ENCODE results near the gene TMEM38B. TPM values are rescaled to one million over a fixed set of nuclear protein-coding genes. Genes with fewer than 3 reads are reported as not detected.
"Not testable (repeated sequence)": the region's sequence is repeated elsewhere in the genome, so short reads cannot be mapped to it uniquely, and the experiment has no call there.

The TMEM38B gene
- total and polyA plus RNA-seq, 2 donors (not counting 3 experiments of a cell fraction or from before 2014, with no cell fraction given), result 4.2 to 7.7 TPM

GRCh38 chr9:105702207-105702606 lies 7.9 kb downstream of the TMEM38B start:
- TF ChIP-seq MAX (IDR thresholded peaks at IDR 0.05; ENCODE audit: insufficient read depth, insufficient read length) (no peak), POLR2AphosphoS5 (IDR thresholded peaks at IDR 0.05; ENCODE audit: insufficient read depth, low read depth, low read length) (no peak), MYC (IDR thresholded peaks at IDR 0.05; ENCODE audit: low read depth, low read length) (no peak), CTCF (IDR thresholded peaks at IDR 0.05; ENCODE audit: extremely low read depth in 1 of 2, insufficient read depth in 1 of 2, low read depth in 1 of 2, low read length in 2 of 2) (no peak), GATA2 (IDR thresholded peaks at IDR 0.05; ENCODE audit: insufficient read depth, insufficient read length, low read depth, low read length) (no peak), JUN (IDR thresholded peaks at IDR 0.05; ENCODE audit: borderline replicate concordance, insufficient read depth, insufficient read length, low read depth) (no peak), EZH2 (IDR thresholded peaks at IDR 0.05; ENCODE audit: borderline replicate concordance, low read depth, low read length, severe bottlenecking) (no peak), FOS (IDR thresholded peaks at IDR 0.05; ENCODE audit: borderline replicate concordance, insufficient read depth, low read length) (no peak), POLR2A (IDR thresholded peaks at IDR 0.05; ENCODE audit: low read depth, low read length) (no peak)
- no peaks in the 10 kb centered on the region for H3K79me2 ChIP-seq (ENCODE audit: control insufficient read depth, insufficient read depth, low read length)
- H3K36me3 ChIP-seq (ENCODE audit: control insufficient read depth in 2 of 2, extremely low read depth in 1 of 2, insufficient read depth in 2 of 2, low read length in 2 of 2), result no peaks in the 10 kb centered on the region
- POLR2A ChIA-PET, result no interaction called here
- H3K9ac ChIP-seq (replicated peaks; ENCODE audit: extremely low read depth, insufficient read depth, low read length), result no peak overlapping the region
- H3K4me3 ChIP-seq (replicated peaks in 1 of 3; ENCODE audit: insufficient read depth in 1 of 3, low read depth in 1 of 3, low read length in 3 of 3), result no peak overlapping the region
- H3K9me1 ChIP-seq (replicated peaks; ENCODE audit: control insufficient read depth, extremely low read depth, insufficient read depth, low read length), result no peaks in the 10 kb centered on the region
- no peak overlapping the region for H2AFZ ChIP-seq (ENCODE audit: low read depth, low read length)
- no peak for FAIRE-seq
- intact Hi-C loops (cut with micrococcal nuclease), result no loop called here
- dilution Hi-C loops (cut with MboI; ENCODE audit: extremely low pct_ligation_motif_present, low sequenced_read_pairs), result no loop called here
- BruUV-seq (replicated peaks), result no TSS peak
- H3K9me3 ChIP-seq (replicated peaks; ENCODE audit: control insufficient read depth, insufficient read depth, low read length), result no peaks in the 10 kb centered on the region
- H3K4me2 ChIP-seq (ENCODE audit: insufficient read depth, low read length), result no peak overlapping the region
- no peaks in the 10 kb centered on the region for H3K27me3 ChIP-seq (ENCODE audit: control insufficient read depth in 2 of 2, insufficient read depth in 2 of 2, low read length in 2 of 2)
- H3K4me1 ChIP-seq (ENCODE audit: control insufficient read depth, extremely low read depth, insufficient read depth, low read length), result no peaks in the 10 kb centered on the region
- no peak overlapping the region for H3K27ac ChIP-seq (ENCODE audit: insufficient read depth, low read depth, low read length)
- CTCF ChIA-PET, result interaction anchor here (1.4 kb wide), 1 partner anchor 11 kb away, joined by 3 read pairs; no protein-coding TSS in a partner anchor
- DNase-seq (ENCODE audit: low read depth, low spot score), result no peak
- no peaks in the 10 kb centered on the region for H4K20me1 ChIP-seq (replicated peaks; ENCODE audit: control insufficient read depth, extremely low read depth, insufficient read depth, low read length)

- DNase-seq (ENCODE audit: low read depth, low spot score); H4K20me1 ChIP-seq (replicated peaks; ENCODE audit: control insufficient read depth, extremely low read depth, insufficient read depth, low read length); H2AFZ ChIP-seq (ENCODE audit: low read depth, low read length); H3K4me2 ChIP-seq (ENCODE audit: insufficient read depth, low read length); BruUV-seq (replicated peaks); H3K4me3 ChIP-seq (replicated peaks in 1 of 3; ENCODE audit: insufficient read depth in 1 of 3, low read depth in 1 of 3, low read length in 3 of 3); H3K36me3 ChIP-seq (ENCODE audit: control insufficient read depth in 2 of 2, extremely low read depth in 1 of 2, insufficient read depth in 2 of 2, low read length in 2 of 2); H3K4me1 ChIP-seq (ENCODE audit: control insufficient read depth, extremely low read depth, insufficient read depth, low read length); dilution Hi-C loops (cut with MboI; ENCODE audit: extremely low pct_ligation_motif_present, low sequenced_read_pairs); H3K9me3 ChIP-seq (replicated peaks; ENCODE audit: control insufficient read depth, insufficient read depth, low read length); CTCF ChIA-PET; FAIRE-seq; H3K9ac ChIP-seq (replicated peaks; ENCODE audit: extremely low read depth, insufficient read depth, low read length); POLR2A ChIA-PET; H3K79me2 ChIP-seq (ENCODE audit: control insufficient read depth, insufficient read depth, low read length); intact Hi-C loops (cut with micrococcal nuclease); H3K27ac ChIP-seq (ENCODE audit: insufficient read depth, low read depth, low read length); H3K9me1 ChIP-seq (replicated peaks; ENCODE audit: control insufficient read depth, extremely low read depth, insufficient read depth, low read length); H3K27me3 ChIP-seq (ENCODE audit: control insufficient read depth in 2 of 2, insufficient read depth in 2 of 2, low read length in 2 of 2): not testable (repeated sequence)
Observed at GRCh38 chr9:105703638-105704037, 9.3 kb downstream of the TMEM38B start.
